Pulmonary artery endothelial cell (primary cell): ENCODE results near the gene GAS2L1. TPM values are rescaled to one million over a fixed set of nuclear protein-coding genes. Genes with fewer than 3 reads are reported as not detected.
"Not testable (repeated sequence)": the region's sequence is repeated elsewhere in the genome, so short reads cannot be mapped to it uniquely, and the experiment has no call there.

Experiments
- DNase-seq: peaks from one replicate; pipeline ENCODE4 v3.0.0-alpha.2; 2011; ENCODE audit warnings: low read depth, low spot score
- total RNA-seq: library from RNA; depleted of rRNA; stranded (reverse); fragments of >200 nt; gene quantifications from 2 replicates; pipeline ENCODE4 v1.2.3, GENCODE V29; 2014

GAS2L1 gene
- total RNA-seq, 1 donor from 2014 or later, result 16.5 TPM

DNA sequence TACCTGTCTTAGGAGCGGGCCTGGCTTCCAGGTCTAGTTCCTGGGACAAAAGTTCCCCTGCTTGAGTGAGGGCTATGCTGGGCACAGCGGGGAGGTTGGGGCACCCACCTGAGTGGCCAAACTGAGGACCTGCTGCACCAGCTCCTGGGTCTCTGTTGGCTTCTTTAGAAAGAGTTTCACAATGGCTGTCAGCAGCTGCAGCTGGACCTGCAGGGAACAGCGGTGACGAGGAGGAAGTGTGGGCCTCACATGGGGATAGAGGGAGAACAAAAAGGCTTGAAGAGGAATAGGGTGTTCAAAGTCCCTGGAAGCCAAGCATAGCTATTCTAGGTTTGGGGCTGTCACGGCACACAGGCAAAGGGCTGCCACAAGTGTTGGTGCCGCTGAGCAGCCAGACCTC is 35.7 kb downstream of the GAS2L1 start:
- DNase-seq, result no peak

DNA sequence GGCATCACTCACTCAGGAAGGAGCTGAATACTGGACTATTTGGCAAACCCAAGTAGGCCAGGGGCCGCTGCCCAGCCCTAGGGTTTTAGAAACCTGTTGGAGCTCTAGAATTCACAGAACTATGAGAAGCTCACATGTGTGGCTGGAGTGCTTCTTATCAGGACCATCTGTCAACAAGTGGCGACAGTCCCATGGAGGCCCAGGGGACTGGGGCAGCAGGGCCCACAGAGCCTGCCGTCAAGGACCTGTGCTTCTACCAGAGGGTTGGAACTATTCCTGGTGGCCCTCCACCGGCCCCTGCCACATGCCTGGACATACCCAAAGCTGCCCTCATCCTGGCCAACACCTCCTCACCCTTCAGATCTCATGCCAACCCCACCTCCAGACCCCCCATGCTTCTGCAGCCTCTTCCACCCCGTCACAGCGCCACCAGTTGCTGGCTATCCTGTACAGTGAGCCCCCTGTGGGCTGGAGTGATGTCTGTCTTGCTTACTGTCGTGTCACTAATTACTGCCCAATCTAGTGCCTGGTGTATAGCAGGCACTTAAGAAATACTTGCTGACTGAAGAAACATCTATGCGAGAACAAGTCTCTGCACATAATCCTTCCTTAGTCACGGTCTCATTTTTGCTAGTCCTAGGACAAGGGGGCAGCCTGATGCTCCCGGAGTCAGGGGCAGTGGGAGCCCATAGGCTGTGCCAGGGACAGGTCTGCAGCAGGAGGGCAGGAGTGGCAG is 36.3 kb downstream of the GAS2L1 start:
- no peak for DNase-seq

DNA sequence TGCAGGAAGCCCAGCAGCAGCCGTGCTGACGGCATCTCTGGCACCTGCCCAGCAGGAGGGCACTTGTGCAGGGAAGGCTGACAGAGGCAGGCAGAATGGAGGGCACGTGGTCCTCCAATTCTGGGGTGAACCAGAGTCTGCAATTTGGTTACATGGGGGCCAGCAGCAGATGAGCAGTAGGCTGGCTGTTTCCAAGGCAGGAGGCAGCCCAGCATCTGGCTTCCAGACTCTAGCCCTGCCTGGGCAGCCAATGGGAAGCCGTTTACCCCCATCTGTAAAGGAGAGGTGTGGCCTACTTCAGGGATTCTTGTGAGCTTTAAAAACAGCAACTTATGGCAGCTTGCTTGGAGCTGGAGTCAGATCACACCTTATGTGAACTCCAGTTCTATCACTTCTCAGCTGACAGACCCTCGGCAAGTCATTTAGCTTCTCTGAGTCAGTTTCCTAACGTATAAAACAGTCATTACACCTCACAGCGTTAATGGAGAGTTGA is 36.9 kb downstream of the GAS2L1 start:
- DNase-seq, result no peak

DNA sequence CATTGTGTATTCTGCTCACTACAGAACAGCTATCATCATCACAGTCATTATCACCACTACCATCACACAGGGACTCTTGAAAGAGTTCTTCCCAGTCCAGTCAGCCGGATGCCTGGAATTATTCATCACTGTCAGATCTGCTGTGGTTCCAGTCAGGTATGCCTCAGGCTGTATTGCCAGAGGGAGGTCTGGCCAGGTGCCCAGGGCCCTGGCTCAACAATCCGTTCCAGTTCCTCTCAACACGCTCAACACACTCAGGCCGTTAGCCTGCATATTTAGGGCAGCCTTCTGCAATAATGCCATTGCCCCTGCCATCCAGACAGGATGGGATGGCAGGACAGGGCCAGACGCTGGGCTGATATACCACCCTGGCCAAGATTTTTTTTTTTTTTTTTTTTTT is 37.7 kb downstream of the GAS2L1 start:
- peak; percentile 33 for DNase-seq

DNA sequence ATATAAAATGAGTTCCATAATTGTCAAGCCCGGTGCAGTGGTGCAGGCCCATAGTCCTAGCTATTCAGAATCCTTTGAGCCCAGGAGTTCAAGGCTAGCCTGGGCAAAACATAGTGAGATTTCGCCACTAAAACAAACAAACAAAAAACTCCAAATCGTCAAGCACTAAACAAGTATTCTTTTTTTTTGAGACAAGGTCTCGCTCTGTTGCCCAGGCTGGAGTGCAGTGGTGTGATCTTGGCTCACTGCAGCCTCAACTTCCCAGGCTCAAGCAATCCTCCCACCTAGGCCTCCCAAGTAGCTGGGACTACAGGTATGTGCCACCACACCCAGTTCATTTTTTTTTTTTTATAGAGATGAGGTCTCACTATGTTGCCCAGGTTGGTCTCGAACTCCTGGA is 38.4 kb downstream of the GAS2L1 start:
- not testable (repeated sequence) for DNase-seq

DNA sequence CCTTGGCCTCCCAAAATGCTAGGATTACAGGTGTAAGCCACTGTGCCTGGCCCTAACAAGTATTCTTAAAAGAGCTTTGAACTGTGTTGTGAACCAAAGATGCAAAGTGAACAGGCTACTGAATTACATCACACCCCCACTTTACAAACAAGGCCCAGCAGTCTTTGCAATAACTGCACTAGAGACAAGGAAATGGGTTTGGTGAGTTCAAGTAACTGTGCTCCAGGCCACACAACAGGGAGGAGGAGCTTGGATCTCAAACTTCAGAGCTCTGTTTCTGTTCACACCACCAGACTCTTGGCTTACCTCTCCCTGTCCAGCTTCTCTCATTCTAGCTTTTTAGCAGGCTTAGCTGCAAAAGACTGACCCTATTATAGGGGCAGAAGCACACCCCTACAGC is 39.5 kb downstream of the GAS2L1 start:
- DNase-seq, result no peak

DNA sequence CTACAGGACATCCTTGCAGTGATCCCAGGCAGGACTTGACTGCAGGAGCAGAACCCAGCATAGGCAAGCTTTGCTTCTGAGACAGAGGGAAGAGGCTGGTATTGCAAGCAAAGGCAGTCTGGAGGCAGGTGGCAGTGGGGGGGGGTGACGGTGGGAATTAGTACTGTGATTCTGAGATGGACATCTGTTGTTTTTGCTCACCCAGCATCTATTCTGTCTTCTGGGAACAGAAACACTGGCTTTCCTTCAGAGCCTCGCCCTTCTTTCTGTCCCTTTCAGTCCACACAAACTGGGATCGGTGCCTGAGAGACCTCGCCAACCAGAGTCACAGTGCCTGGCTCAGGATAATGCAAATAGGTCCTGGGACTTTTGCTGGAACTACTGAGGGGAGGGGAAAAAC is 40.2 kb downstream of the GAS2L1 start:
- DNase-seq, result no peak

DNA sequence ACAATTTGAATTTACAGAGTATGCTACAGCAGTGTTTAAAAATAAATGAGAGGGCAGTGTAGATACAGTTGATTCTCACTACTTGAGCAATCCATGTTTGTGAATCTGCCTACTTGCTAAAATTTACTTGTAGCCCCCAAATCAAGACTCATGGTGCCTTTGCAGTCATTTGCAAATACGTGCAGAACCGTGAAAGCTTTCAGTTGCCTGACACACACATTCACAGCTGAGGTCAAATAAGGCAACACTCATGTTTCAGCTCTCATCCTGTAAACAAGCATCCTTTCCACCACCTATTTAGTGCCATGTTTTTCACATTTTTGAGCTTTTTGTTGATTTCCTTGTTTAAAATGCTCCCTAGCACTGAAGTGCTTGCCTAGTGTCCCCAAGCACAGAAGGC is 41.6 kb downstream of the GAS2L1 start:
- DNase-seq, result no peak

DNA sequence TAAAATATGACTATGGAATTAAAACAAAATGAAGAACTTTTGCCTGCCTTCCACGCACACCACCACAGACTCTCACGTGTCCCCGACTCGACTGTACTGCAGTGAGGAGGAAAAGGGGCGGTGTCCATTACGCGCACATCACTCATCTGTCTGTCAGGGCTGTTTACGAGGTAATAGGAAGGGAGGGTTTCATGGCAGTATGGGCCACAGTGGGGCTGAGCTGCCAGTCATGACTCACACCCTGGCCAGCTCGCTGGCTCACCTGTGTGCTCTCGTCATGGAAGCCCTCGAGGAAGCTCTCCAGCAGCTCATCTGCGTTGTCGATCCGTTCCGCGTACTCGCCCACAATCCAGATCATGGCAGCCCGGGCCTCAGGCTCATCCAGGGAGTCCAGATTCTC is 42.5 kb downstream of the GAS2L1 start:
- DNase-seq, result no peak

DNA sequence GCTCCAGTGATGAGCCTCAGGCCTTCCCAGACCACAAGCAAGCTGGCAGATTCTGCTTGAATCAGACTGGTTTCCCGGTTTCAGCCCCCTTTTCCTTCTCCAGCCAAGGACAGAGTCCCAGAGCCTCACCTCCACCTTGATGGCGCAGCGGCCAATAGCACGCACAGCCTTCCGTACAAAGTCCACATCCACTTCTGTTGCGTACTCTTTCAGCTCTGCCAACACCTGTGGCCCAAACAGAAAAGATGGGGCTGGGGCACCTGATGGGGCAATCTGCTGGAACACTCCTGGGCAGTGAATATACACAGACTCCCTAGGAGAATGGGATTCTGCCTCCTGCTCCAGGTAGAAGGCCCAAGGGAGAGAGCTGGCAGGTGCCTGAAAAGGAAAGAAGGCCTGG is 44.6 kb downstream of the GAS2L1 start:
- DNase-seq, result no peak

DNA sequence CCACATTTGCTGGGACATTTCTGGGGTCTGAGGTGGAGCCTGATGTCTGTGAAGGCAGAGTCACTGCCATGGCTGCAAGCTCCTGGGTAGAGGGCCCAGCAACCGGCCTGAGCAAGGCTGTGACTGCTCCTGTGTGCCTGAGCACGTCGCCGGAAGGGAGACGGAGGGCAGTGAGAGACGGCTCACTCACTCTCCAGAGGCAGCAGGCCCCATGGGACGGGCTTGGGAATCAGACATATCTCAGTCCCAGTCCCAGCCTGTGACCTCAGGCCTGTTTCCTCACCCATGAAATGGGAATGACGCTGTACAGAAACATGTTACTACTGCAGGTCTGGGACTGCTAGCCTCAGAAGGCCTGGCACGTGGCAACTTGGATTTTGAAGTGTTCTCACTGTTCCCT is 45.4 kb downstream of the GAS2L1 start:
- DNase-seq, result no peak

DNA sequence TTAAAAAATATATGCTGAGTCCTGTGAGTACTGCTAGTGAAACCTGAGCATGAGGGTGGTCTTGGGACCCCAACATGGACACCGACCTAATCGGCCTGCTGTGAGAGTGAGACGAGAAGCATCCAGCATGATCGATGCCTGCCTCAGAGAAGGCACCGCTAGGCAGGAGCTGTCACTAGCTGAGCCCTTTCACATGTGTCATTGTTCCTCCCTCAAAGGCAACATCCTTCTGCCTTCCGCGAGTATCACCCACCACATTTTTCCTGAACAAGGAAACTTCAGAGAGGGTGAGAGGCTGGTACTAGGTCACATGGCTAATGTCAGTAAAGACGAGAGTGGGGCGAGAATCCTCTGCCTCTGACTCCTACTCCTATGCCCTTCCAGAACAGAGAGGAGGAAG is 46.3 kb downstream of the GAS2L1 start:
- DNase-seq, result no peak

DNA sequence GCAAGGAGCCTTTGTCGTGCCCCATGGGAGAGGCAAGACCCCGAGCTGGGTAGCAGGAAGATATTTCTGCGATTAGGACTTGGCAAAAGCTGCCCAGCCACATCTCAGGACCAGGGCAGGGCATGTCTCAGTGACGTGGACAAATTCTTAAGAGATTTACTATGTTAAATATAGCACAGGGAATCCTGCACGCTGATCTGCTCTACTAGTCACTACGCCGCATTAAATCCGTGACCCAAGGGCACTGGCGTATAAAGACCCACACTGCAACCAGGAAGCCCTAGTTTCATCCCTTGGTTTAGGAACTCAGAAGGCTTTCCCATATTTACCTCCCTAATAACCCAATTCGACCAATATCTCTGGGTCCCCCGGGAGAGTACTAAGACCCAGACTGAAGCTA is 46.8 kb downstream of the GAS2L1 start:
- DNase-seq, result no peak

DNA sequence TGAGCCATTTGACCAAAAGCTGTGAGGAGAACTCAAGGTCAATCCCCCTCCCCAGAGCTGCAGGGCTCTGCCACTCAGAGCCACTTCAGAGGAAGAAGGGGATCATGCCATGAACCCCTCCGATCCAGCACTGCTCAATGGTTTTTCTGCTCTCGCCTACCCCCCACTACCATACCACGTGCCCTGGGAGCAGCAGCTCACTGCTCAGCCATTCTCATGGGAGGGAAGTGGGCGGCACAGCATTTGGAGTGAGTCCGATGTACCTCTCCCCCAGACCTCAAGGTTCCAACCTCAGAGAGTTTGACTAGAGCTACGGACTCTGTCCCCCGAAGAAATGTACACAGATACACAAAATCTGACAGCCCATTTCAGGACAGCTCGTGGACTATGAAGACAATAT is 47.4 kb downstream of the GAS2L1 start:
- no peak for DNase-seq

DNA sequence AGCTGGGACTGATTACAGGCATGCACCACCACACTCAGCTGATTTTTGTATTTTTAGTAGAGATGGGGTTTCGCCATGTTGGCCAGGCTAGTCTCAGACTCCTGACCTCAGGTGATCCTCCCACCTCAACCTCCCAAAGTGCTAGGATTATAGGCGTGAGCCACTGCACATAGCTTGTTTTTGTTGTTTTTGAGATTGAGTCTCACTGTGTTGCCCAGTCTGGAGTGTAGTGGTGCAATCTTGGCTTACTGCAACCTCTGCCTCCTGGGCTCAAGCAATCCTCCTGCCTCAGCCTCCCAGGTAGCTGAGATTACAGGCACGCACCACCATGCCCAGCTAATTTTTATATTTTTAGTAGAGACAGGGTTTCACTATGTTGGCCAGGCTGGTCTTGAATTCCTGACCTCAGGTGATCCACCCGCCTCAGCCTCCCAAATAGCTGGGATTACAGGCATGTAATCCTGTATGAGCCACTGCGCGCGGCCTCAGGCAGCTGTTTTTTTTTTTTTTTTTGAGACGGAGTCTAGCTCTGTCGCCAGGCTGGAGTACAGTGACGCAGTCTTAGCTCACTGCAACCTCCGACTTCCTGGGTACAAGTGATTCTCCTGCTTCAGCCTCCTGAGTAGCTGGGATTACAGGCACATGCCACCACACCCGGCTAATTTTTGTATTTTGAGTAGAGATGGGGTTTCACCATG is 50.9 kb downstream of the GAS2L1 start:
- DNase-seq, result not testable (repeated sequence)

DNA sequence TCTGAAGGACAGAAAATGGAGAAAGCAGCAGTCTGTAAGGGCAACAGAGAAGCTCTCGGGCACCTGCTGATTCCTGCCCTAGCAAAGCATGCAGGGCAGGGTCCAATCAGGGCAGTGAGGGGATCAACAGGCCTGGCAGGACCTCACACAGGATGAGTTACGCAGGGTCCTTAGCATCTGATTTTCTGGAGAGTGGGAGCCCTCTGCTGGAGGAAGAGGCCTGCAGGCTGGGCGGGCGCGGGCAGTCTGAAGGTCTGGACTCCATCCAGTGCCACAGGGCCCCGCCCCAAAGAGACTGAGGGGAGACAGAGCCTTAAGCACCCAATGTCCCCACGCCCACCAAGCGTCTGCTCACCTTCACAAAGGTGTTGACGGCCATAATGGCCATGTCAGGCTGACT is 53.0 kb downstream of the GAS2L1 start:
- DNase-seq, result no peak

Other genes with a start within 250 kb of the GAS2L1 start
- gene C22orf31, start 244.8 kb upstream of the GAS2L1 start, total RNA-seq, result not detected in 2 replicates
- gene KREMEN1, start 233.6 kb upstream of the GAS2L1 start, total RNA-seq, result 0.53 and 0.60 TPM in 2 replicates
- gene EMID1, start 100.8 kb upstream of the GAS2L1 start, total RNA-seq, result not detected in 2 replicates
- gene RHBDD3, start 38.7 kb upstream of the GAS2L1 start, total RNA-seq, result 18.9 and 21.6 TPM in 2 replicates
- gene EWSR1, start 38.4 kb upstream of the GAS2L1 start, total RNA-seq, result 220 TPM in 2 replicates
- gene RASL10A, start 9.0 kb downstream of the GAS2L1 start, total RNA-seq, result 0.25 and 0.73 TPM in 2 replicates
- 130 and 132 TPM in 2 replicates for gene AP1B1, start 81.9 kb downstream of the GAS2L1 start, total RNA-seq
- not detected in 2 replicates for gene RFPL1, start 131.9 kb downstream of the GAS2L1 start, total RNA-seq
- 1.1 and 3.8 TPM in 2 replicates for gene NEFH, start 173.6 kb downstream of the GAS2L1 start, total RNA-seq
- gene THOC5, start 247.1 kb downstream of the GAS2L1 start, total RNA-seq, result 55.1 and 67.0 TPM in 2 replicates